MCF 10A (cell line): ENCODE measurements around the gene TEX51. TPM values are rescaled to one million over a fixed set of nuclear protein-coding genes. Genes with fewer than 3 reads are reported as not detected.

Source experiments
- BruUV-seq: library from RNA; stranded (reverse); fragments of 400-500 nt; replicated peaks from 2 replicates; lab custom pipeline; 2021; lab: Mats Ljungman, UMichigan
- CTCF ChIA-PET: fragments of 300-600 bp; sonication (Branson Sonifier 250); formaldehyde crosslinking; extraction: SDS; loops from one replicate; lab custom pipeline; 2021; ENCODE audit warnings: antibody characterized with exemption, inconsistent platforms; lab: Yijun Ruan, JAX
- POLR2A ChIA-PET: fragments of 300-600, 350-650 bp; sonication (Branson Sonifier 250); formaldehyde crosslinking; extraction: SDS; loops from one replicate; lab custom pipeline; 2020; ENCODE audit warnings: antibody characterized with exemption, inconsistent platforms; lab: Yijun Ruan, JAX
- DNase-seq: peaks from one replicate; pipeline ENCODE4 v3.0.0-alpha.2; 2018; ENCODE audit not compliant: unreplicated experiment
- H3K27ac Mint-ChIP-seq: one replicate; pipeline ENCODE4 v1.8.0; 2022; ENCODE audit warnings: mild to moderate bottlenecking, low read depth, mixed read lengths; ENCODE audit not compliant: unreplicated experiment
- H3K27me3 Mint-ChIP-seq: one replicate; pipeline ENCODE4 v1.8.0; 2022; ENCODE audit warnings: mixed read lengths; ENCODE audit not compliant: insufficient read depth, unreplicated experiment
- H3K36me3 Mint-ChIP-seq: one replicate; pipeline ENCODE4 v1.8.0; 2022; ENCODE audit warnings: mild to moderate bottlenecking, moderate library complexity, mixed read lengths; ENCODE audit not compliant: insufficient read depth, unreplicated experiment
- H3K4me1 Mint-ChIP-seq: one replicate; pipeline ENCODE4 v1.8.0; 2022; ENCODE audit warnings: mixed read lengths; ENCODE audit not compliant: insufficient read depth, unreplicated experiment
- H3K4me3 Mint-ChIP-seq: one replicate; pipeline ENCODE4 v1.8.0; 2022; ENCODE audit warnings: mild to moderate bottlenecking, moderate library complexity, mixed read lengths; ENCODE audit not compliant: unreplicated experiment
- H3K9me3 Mint-ChIP-seq: one replicate; pipeline ENCODE4 v1.8.0; 2022; ENCODE audit warnings: mixed read lengths; ENCODE audit not compliant: unreplicated experiment
- CTCF ChIP-seq: fragments of 200-600 bp; IDR thresholded peaks from one replicate; pipeline ENCODE4 v1.8.0; 2022; ENCODE audit warnings: antibody characterized with exemption, mild to moderate bottlenecking; ENCODE audit not compliant: unreplicated experiment
- intact Hi-C: fragments of 100-400 bp; cut with micrococcal nuclease; formaldehyde crosslinking; loops from 2 replicates; pipeline ENCODE4 v1.14.1; 2022
- total RNA-seq: library from RNA; stranded (reverse); gene quantifications from 2 replicates; pipeline ENCODE4 v1.2.3, GENCODE V29; 2022

Gene TEX51
- total RNA-seq, 1 experiment from 2014 or later = not detected

DNA sequence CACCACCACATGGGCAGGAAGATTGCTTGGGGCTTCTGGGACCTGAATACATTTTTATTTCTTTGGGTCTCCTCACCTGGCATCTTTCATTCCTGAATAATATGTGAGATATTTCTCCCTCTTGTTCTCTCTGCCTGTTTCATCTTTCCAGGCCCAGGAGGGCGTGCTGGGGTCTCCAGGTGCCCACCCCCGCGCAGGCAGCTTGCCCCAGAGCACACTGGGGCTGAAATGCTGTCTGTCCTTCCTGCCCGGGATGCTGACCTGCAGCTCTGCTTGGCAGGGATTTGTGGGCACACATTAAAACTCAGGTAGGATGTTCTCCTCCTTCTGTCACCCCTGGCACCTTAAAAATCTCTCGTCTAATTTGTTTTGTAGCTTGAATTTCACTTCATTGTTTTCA lies 39.7 kb upstream of the TEX51 start:
- Mint-ChIP-seq H3K36me3 (no peaks in the 10 kb centered on the region), H3K4me3 (no peak overlapping the region), H3K27me3 (peaks cover 2% of the 10 kb centered on the region), H3K4me1 (no peaks in the 10 kb centered on the region), H3K9me3 (no peaks in the 10 kb centered on the region), H3K27ac (no peak overlapping the region)
- intact Hi-C loops = no loop called here
- TF ChIP-seq CTCF = no peak
- no peak for DNase-seq
- ChIA-PET CTCF (interaction anchor here (0.6 to 0.8 kb wide), 2 partner anchors 27 to 224 kb away, joined by 4 read pairs; no protein-coding TSS in a partner anchor), POLR2A (no interaction called here)
- BruUV-seq = no TSS peak

DNA sequence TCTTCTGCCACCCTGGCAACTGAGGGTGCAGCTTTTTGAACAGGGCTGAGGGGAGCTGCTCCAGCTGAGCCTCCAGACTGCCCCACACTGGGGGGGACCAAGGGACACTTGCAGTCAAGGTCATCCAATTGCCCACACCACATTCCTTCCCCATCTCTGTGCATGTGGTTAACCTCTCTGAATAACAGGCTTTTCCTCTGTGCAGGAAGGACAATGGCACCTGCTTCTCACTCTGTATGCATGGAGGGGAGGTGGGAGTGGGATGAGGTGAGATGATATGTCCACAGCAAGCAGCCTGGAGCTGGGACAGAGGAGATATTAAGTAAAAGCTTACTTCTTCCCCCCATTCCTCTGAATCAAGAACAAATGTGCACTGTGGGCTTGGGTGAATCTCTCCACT lies 39.1 kb upstream of the TEX51 start:
- Mint-ChIP-seq H3K27ac (no peak overlapping the region), H3K27me3 (no peaks in the 10 kb centered on the region), H3K4me3 (no peak overlapping the region), H3K36me3 (no peaks in the 10 kb centered on the region), H3K4me1 (no peaks in the 10 kb centered on the region), H3K9me3 (no peaks in the 10 kb centered on the region)
- ChIA-PET POLR2A (no interaction called here), CTCF (interaction anchor here (0.8 kb wide), 1 partner anchor 225 kb away, joined by 4 read pairs; no protein-coding TSS in a partner anchor)
- intact Hi-C loops = no loop called here
- DNase-seq = no peak
- BruUV-seq = no TSS peak
- TF ChIP-seq CTCF = no peak

GRCh38 chr2:126860385-126860784 lies 38.3 kb upstream of the TEX51 start:
- no peaks in the 10 kb centered on the region for H3K9me3 Mint-ChIP-seq
- H3K36me3 Mint-ChIP-seq = no peaks in the 10 kb centered on the region
- no peak overlapping the region for H3K27ac Mint-ChIP-seq
- no peak for TF ChIP-seq CTCF
- H3K4me3 Mint-ChIP-seq = no peak overlapping the region
- no peak for DNase-seq
- intact Hi-C loops = no loop called here
- CTCF ChIA-PET = interaction anchor here (0.6 kb wide), 2 partner anchors 111 to 646 kb away, joined by 3 to 4 read pairs; no protein-coding TSS in a partner anchor
- H3K4me1 Mint-ChIP-seq = no peaks in the 10 kb centered on the region
- H3K27me3 Mint-ChIP-seq = peaks cover 2% of the 10 kb centered on the region
- POLR2A ChIA-PET = no interaction called here
- BruUV-seq = no TSS peak

- no peaks in the 10 kb centered on the region for H3K4me1 Mint-ChIP-seq
- H3K27me3 Mint-ChIP-seq = peaks cover 25% of the 10 kb centered on the region
- no peak for DNase-seq
- TF ChIP-seq CTCF = no peak
- no peaks in the 10 kb centered on the region for H3K36me3 Mint-ChIP-seq
- H3K4me3 Mint-ChIP-seq = no peak overlapping the region
- ChIA-PET CTCF (no interaction called here), POLR2A (no interaction called here)
- peaks cover 7% of the 10 kb centered on the region for H3K9me3 Mint-ChIP-seq
- BruUV-seq = no TSS peak
- intact Hi-C loops = loop anchor here (1.0 kb wide), 1 partner anchor 8 kb away; no protein-coding TSS in a partner anchor
- H3K27ac Mint-ChIP-seq = no peak overlapping the region
Observed at GRCh38 chr2:126862730-126863129, 36.0 kb upstream of the TEX51 start.
